RCC 7860 (cell line): Measurements from ENCODE around the gene TNFRSF19.
"Not testable (repeated sequence)": the region's sequence is repeated elsewhere in the genome, so short reads cannot be mapped to it uniquely, and the experiment has no call there.

Source experiments
- DNase-seq: peaks from one replicate; pipeline ENCODE4 v3.0.0-alpha.2; 2015; ENCODE audit warnings: low spot score
- FAIRE-seq: peaks from 2 replicates; lab custom pipeline; 2012; peaks lifted over from hg19 to GRCh38; lab: Jason Lieb, UNC

The TNFRSF19 gene, protein sequence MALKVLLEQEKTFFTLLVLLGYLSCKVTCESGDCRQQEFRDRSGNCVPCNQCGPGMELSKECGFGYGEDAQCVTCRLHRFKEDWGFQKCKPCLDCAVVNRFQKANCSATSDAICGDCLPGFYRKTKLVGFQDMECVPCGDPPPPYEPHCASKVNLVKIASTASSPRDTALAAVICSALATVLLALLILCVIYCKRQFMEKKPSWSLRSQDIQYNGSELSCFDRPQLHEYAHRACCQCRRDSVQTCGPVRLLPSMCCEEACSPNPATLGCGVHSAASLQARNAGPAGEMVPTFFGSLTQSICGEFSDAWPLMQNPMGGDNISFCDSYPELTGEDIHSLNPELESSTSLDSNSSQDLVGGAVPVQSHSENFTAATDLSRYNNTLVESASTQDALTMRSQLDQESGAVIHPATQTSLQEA

DNA sequence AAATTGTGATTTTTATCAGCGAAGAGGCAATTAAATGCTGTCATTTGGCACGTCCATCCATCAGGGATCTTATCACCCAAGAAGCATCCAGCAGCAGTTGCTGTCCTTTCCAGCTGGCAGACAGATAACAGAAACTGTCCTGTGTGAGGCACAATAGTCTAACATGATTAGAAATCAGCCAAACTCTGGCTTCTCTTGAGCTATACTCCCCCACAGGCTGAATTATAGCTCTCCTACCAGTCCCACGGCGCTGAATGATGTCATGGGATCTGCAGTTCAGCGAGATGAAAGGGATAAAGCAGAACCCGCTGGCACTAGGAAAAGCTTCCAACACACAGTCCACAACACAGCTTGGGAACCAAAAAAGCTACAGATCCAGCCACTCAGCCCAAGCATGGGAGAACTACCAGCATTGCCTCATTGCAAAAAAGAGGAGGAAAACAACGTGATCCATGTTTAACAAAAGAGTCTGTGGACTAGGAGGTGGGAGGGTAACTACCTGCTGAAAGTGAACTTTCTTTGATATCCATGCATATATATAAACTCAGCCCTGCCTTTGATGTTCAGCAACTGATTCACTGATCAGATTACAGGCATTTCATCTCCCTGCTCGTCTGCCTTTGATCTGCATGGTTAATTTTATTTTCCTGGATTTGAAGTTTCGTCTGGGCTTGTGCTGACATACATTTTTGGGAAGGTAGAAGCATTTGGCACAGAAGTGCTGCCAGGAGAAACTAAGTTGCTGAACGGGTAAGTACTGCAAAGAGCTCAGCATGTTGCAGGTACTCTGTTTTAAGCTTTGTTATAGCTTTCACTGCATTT lies at the start of gene TNFRSF19:
TSS of gene TNFRSF19 (plus strand) at position 314 of the 822 bp plus-strand sequence. CDS start 19,772 bp downstream, outside the sequence.
- FAIRE-seq: no peak
- peak; percentile 39 for DNase-seq

DNA sequence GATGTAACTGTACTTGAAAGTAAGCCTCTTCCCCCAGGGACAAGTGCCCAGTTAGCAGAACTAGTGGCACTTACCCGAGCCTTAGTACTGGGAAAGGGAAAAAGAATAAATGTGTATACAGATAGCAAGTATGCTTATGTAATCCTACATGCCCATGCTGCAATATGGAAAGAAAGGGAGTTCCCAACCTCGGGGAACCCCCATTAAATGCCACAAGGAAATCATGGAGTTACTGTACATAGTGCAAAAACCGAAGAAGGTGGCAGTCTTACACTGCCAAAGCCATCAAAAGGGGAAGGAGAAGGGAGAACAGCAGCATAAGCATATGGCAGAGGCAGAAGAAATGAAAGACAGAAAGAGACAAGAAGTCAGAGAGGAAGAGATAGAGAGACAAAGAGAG lies 40.3 kb upstream of the TNFRSF19 start:
- not testable (repeated sequence) for FAIRE-seq, DNase-seq

DNA sequence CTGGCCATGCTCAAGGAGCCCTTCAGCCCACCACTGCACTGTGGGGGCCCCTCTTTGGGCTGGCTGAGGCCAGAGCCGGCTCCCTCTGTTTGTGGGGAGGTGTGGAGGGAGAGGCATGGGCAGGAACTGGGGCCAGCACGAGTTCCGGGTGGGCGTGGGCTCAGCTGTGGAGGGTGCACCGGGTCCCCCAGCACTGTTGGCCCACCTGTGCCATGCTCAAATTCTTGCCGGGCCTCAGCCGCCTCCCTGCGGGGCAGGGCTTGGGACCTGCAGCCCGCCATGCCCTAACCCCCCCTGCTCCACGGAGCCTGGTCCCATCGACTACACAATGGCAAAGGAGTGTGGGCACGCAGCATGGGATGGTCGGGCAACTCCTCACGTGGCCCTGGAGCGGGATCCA lies 38.8 kb upstream of the TNFRSF19 start:
- FAIRE-seq: no peak
- DNase-seq: no peak

DNA sequence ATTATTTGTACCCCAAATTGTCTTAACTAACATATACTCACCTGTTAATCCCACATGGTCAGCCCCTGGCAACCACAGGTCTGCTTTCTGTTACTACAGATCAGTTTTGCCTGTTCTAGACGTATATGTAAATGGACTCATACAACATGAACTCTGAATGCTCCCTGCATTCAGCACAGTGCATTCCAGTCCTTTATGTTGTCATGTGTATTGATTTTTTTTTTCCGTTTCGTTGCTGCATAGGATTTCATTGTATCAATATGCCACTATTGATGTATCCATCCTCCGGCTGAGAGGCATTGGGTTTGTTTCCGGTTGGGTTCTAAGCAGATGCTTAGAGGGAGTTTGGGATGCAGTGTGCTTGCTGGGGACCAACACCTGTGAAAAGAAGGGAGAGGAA lies 36.1 kb upstream of the TNFRSF19 start:
- DNase-seq (no peak), FAIRE-seq (no peak)

DNA sequence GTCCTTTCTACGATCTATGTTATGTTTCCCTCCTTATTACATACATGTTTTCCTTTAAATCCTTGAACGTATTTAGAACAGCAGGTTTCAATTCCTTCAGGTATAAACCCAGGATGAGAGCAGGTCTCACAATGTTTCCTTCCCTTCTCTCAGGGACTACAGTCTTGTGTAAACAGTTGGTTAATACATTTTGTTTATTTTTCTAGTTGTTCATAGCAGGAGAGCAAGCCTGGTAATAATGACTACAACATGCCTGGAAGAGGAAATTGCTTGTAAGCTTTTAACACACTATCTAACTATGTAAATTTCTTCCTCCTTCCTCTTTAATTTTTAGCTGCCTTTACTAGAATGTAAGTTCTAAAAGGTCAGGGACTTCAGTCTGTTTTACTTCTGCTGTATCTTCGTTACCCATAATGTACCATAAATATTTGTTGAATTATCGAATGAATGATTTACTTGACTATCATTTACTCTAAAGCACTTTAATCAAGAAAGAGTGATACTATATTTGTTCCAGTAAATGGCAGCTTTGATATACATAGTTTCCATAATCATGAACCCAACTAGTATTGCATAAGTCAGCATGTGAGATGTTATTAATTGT lies 28.9 kb upstream of the TNFRSF19 start:
- no peak for FAIRE-seq
- DNase-seq: no peak

DNA sequence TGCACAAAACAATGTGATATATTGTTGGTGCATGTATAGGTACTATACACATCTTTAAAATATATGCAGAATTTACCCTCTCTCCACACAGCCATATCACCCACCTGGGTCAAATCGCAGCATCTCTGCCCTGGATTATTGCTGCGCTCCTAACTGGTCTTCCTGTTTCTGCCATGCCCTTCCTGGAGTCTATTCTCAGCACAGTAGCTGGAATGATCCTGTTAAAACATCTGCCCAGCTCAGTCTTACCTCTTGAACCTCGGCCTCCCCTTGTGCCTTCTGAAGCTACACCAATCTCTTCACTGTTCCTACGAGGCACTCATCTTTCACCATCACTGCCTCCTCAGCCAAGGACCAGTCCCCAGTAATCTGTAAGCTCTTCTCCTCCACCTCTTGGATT lies 25.5 kb upstream of the TNFRSF19 start:
- no peak for DNase-seq
- FAIRE-seq: no peak

DNA sequence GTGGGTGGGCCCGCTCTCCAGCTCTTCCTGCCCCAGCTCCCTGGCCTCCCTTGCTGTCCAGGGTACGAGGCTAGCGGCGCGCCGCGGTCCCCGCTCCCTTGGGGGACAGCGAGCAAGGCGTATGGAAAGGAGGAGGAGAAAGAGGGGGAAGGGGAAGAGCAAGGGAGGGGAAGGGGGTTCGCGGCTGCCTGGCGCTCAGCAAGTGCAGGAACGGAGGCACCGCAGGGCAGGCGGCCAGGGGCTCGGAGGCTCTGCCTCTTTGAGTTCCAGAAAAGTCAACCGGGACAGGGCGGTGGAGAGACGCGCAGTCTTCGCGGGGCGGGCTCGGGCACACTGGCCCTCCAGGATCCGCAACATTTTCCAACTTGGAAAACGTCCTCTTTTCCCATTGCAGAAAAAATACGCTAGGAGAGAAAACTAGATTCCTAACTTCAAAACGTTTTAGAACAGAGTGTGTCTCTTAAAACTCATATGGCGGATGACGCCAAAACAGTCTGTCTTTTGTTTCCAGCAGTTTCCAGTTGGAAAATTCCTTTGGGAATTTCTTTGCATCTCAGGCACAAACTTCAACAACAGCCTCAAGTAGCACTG lies 23.1 kb upstream of the TNFRSF19 start:
- FAIRE-seq: no peak

DNA sequence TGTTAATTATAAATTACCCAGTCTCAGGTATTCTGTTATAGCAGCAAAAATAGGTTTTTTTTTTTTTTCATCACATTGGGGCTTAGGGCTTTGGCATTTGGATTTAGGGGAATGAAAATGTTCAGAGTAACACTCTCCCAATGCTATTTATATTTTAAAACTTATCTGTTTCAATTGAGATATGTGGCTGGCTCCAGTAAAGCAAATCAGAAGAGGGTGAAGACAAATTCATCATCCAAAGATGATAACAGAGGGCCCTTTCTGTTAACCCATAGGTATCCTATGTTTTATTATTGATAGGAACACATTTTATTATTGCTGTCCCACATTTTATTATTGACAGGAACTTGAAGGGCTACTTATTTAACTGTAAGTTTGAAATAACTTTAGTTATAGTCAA lies 20.5 kb upstream of the TNFRSF19 start:
- no peak for DNase-seq
- FAIRE-seq: no peak

More for the DNA sequence above, 23.1 kb upstream of the TNFRSF19 start:
- DNase-seq: no peak

DNA sequence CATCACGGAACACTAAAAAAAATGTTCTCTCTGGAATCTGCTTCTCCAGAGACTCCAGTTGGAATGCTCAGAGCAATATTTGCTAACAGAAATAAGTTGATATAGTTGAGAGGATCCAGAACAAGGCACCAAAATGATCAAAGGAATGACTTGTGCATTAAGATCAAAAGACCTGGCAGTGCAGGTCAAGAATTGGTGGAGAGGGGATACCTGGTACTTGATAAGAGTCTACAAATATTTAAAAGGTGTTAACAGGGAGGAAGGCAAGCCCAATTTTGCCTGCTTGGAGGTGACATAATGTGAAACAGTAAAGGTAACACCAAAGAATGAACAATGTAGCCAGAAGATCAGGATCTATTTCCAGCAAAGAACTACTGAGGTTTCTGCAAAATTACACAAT lies 20.0 kb upstream of the TNFRSF19 start:
- FAIRE-seq (no peak), DNase-seq (no peak)

DNA sequence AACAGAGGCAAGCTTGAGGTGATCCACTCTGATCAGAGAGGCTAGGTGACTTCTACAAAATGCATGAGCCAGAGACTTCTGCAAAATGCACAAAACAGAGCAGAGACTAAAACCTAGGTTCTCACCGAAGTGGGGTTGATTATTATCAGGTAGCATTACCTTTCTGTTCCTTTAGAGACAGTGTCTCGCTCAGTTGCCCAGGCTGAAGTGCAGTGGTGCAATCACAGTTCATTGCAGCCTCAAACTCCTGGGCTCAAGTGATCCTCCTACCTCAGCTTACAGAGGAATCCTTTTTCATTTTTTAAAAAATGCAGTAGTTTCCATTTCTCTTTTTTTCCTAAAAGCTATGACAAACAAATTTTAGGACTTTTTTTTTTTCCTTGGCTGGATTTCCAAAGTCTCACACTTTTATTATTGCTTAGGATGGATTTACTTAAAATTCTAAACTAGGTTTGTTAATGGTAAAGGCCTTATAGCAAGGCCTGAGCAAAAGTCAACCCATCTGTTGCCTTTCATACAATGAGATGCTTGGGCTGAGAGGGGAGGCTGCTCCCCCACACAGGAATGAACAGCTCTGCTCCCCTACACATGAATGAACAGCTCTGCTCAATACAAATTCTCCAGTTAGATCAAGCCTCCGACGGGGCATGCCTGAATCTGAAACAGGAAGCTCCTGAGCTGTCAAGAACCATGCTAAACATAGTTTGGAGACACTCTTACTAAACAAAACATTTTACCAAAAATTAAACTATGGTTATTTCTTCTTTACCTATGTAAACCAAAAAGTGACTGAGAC lies 18.8 kb upstream of the TNFRSF19 start:
- FAIRE-seq (no peak), DNase-seq (no peak)

DNA sequence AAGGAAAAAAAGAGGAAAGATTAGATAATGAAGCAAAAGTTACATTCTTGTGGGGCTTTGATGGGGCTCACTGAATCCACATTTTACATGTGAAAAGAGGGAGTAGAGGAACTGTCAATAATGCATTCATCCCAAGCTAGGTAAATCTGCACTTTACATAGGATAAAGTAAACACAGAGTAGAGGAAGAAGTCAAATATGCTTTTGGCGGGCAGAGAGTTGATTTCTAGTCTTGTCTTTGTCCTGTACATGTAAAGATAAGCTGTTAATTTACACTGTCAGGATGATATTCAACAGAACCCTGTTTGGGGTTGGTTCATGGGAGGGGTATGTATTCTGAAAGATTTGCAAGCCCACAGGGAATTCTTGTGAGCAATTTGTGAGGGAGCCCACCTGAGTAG lies 18.0 kb upstream of the TNFRSF19 start:
- no peak for DNase-seq
- FAIRE-seq: no peak

DNA sequence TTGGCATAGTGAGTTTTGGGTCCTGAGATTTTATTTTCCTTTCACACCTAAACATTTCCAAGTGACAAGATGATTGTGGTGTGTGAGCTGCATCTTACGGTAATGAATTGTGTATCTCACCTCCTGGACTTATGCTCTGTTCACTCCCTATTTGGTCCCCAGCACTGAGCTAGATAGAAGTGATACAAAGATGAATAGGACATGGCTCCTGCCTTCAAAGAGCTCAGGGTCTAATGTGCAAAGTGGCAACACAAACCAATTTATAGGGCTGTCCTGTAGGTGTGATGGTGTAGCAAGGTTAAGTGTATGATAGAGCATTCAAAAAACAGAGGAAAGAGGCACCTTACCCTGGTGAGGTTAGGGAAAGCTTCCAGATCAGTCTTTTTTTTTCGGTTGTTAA lies 17.6 kb upstream of the TNFRSF19 start:
- FAIRE-seq (no peak), DNase-seq (no peak)

DNA sequence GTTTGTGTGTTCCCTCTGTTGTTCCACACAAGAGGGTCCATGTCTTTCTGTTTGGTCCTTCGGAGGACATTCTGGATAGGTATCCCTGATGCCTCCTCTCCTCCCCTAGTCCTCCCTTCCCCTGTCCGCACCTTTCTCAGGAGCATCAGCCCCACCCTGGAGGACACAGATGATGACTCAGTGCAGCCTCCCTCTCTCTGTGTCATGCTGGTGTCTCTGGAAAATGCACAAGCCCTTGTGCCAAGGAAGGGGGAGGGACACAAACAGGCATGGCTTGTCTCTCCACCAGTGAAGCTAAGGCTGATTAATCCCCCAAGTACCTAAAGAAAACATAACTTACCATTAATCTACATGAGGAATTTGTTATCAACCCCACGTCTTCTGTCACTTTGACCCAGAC lies 16.2 kb upstream of the TNFRSF19 start:
- peak; percentile 20 for DNase-seq
- FAIRE-seq: no peak

DNA sequence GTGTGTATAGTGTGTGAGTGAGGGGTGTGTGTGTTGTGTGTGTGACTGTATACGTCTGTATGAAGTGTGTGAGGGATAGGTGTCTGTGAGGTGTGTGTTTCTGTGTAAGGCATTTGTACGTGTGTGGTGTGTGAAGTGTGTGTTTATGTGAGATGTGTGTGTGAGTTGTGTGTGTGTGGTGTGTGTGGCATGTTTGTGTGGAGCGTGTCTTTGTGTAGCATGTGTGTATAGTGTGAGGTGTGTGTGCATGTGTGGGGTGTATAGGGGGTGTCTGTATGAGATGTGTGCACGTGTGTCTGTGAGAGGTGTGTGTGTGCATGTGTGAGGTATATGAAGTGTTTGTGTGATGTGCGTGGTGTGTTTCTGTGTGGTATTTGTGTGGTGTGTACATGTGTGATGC lies 13.2 kb upstream of the TNFRSF19 start:
- FAIRE-seq: no peak
- DNase-seq: no peak

DNA sequence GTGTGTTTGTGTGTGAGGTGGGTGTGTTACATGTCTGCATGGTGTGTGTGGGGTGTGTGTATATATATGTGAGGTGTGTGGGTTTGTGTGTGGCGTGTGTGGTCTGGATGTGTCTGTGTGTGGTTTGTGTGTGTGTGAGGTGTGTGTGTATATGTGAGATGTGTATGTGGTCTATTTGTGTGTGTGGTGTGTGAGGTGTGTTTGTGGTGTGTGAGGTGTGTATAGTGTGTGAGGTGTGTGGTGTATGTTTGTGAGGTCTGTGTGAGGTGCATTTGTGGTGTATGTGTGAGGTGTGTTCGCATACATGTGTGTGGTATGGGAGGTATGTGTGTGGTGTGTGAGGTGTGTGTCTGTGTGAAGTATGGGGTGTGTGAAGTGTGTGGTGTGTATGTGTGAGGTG lies 12.5 kb upstream of the TNFRSF19 start:
- FAIRE-seq: no peak
- no peak for DNase-seq

DNA sequence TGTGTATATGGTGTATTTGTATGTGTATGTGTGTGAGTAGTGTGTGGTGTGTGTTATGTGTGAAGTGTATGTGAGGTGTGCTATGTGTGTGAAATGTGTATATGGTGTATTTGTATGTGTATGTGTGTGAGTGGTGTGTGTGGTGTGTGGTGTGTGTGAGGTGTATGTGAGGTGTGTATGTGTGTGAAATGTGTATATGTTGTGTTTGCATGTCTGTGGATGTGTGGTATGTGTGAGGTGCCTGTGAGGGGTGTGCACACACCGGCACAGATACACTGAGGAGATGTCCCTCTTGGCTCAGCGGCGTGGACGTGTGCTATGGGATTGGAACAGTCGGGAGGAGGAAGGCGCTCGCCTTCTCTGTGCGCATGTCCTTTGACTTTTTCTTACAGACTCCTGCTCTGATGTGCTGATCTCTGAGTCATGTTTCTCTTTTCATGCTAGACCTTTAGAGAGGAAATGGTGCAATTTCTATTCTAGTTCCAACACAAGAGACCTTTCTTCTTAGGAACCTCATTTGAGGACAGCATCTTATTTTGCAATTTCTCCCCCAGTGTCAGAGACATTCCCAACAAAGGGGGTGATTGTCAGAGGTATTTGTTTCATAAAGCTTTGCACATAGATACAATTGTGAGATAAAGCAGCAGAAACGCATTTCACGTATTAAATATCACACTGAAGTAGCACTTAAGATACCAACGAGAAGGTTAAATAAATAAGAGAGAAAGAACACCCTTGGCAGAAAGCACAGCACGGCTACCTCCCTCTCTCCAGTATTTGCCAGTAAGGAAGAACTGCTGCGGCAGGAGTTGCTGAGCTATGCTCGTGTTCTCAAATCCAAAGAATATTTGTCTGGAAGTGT lies 11.3 kb upstream of the TNFRSF19 start:
- DNase-seq: peak; percentile 46
- FAIRE-seq: no peak

DNA sequence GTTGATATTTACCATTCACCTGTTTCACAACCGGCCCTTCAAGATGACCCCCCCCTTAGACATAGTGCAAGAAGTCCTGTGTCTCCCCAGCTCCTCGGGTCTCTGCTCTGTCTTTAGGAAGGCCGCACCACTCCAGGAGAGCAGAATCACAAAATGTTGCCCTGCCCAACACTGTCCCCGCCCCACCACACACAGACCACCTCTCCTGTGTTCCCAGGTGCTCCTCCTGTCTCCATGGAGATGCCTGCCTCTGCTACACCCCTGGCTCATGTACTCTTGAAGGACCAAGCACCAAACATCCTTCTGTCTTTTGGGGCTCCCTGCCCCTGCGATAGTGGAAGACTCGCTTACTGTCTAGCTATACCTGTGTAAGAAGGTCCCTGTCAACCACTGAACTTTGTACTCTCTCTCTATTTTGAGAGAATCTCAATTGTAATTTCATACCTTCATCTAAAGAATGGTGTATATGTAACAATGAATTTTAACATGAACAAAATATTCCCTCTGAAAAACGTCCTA lies 9.6 kb upstream of the TNFRSF19 start:
- FAIRE-seq: no peak
- DNase-seq: no peak

DNA sequence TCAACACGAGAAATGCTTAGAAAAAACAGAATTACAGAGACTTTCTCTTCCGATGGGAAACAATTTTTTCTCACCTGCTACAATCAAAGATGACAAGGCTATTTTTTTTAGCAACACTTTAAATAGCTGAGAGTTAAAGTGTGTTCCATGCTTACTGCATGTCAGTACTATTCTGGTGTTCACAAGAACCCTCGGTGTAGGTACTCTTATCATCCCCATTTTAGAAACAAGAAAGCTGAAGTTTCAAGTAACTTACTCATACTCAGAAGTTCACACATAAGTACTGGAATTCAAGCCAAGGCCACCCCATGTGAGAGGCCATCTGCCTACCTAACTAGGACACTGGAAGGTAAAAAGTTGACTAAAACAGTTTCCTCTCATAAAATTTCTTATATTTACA lies 9.0 kb upstream of the TNFRSF19 start:
- DNase-seq: no peak
- FAIRE-seq: no peak
